Fibroblast of skin of left quadriceps (primary cell): ENCODE results near the gene PCOLCE2.

Source experiments
- DNase-seq, 2 experiments: peaks; one replicate each; pipeline ENCODE4 v3.0.0-alpha.2; 2013; ENCODE audit warnings: low read depth in 2 of 2

PCOLCE2 gene

GRCh38 chr3:142866841-142867631 lies 21.8 kb downstream of the PCOLCE2 start:
- no peak for DNase-seq

GRCh38 chr3:142863930-142864920 lies 24.7 kb downstream of the PCOLCE2 start:
- no peak for DNase-seq

GRCh38 chr3:142863010-142863817 lies 25.7 kb downstream of the PCOLCE2 start:
- DNase-seq, result no peak

- DNase-seq, result no peak
Measured at GRCh38 chr3:142861926-142862325, 27.0 kb downstream of the PCOLCE2 start.

GRCh38 chr3:142858043-142858442 lies 30.8 kb downstream of the PCOLCE2 start:
- no peak for DNase-seq

- no peak for DNase-seq
Measured at GRCh38 chr3:142857056-142857455, 31.8 kb downstream of the PCOLCE2 start.

- peak; percentile 41 to 48 for DNase-seq
Measured at GRCh38 chr3:142853270-142854168, 35.4 kb downstream of the PCOLCE2 start.

GRCh38 chr3:142852009-142852408 lies 36.9 kb downstream of the PCOLCE2 start:
- DNase-seq, result no peak

GRCh38 chr3:142850395-142851023 lies 38.4 kb downstream of the PCOLCE2 start:
- peak; percentile 56 to 59 for DNase-seq

GRCh38 chr3:142849148-142849547 lies 39.7 kb downstream of the PCOLCE2 start:
- DNase-seq, result no peak

- DNase-seq, result no peak
Measured at GRCh38 chr3:142846779-142847577, 41.9 kb downstream of the PCOLCE2 start.

- DNase-seq, result peak; percentile 22 to 30
Measured at GRCh38 chr3:142844339-142844977, 44.4 kb downstream of the PCOLCE2 start.

GRCh38 chr3:142839831-142840230 lies 49.1 kb downstream of the PCOLCE2 start:
- DNase-seq, result no peak

GRCh38 chr3:142837526-142837925 lies 51.4 kb downstream of the PCOLCE2 start:
- DNase-seq, result no peak

GRCh38 chr3:142828703-142829305 lies 60.1 kb downstream of the PCOLCE2 start:
- DNase-seq, result peak; percentile 40

GRCh38 chr3:142819179-142819578 lies 69.7 kb downstream of the PCOLCE2 start:
- DNase-seq, result no peak

GRCh38 chr3:142818651-142819050 lies 70.2 kb downstream of the PCOLCE2 start:
- DNase-seq, result no peak

- DNase-seq, result no peak
Measured at GRCh38 chr3:142817897-142818296, 71.0 kb downstream of the PCOLCE2 start.
